HK-2 (cell line): ENCODE results near the gene TRPM4.

Experiments used
- DNase-seq: peaks from one replicate; pipeline ENCODE4 v3.0.0-alpha.2; 2018; ENCODE audit not compliant: unreplicated experiment

TRPM4 gene

DNA sequence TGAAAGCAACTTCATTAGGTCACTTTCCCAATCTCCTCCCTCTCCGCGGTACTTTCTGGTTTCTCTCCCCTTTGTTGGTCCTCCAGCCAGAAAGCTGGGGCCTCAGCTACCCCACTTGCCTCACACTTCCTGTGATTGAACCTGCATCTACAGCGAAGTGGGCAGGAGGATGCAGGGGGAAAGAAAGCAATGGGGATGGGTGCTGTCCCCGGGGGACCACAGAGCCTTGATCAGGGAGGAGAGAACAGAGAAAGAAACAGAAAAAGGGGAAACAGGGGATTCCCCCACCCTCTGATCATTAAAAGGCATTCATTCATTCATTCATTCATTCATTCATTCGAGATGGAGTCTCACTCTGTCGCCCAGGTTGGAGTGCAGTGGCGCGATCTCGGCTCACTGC, 74.2 kb downstream of the TRPM4 start:
- no peak for DNase-seq

DNA sequence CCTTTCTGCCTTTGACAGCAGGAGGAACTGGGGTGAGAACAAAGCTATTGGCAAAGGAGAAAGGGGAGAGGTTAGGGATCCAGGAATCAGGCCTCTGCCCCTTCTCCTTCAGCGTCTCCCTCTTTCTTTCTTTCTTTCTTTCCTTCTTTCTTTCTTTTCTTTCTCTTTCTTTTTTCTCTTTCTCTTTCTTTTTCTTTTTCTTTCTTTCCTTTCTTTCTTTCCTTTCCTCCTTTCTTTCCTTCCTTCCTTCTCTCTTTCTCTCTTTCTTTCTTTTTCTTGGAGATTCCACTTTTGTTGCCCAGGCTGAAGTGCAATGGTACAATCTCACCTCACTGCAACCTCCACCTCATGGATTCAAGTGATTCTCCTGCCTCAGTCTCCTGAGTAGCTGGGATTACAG, 75.6 kb downstream of the TRPM4 start:
- DNase-seq, result no peak

DNA sequence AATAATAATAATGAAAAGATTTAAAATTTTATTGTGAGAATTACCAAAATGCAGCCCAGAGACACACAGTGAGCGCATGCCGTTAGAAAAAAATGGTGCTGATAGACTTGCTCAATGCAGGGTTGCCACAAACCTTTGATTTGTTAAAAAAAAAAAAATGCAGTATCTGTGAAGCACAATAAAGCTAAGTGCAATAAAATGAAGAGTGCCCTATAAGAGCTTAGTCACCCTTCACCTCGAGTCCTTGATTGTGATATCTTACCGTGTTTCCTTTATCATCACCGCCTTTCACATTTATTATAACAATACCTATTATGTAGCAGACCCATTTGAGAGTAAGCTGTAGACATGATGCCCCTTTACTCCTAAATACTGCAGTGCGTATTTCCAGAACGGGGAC, 84.2 kb downstream of the TRPM4 start:
- no peak for DNase-seq

DNA sequence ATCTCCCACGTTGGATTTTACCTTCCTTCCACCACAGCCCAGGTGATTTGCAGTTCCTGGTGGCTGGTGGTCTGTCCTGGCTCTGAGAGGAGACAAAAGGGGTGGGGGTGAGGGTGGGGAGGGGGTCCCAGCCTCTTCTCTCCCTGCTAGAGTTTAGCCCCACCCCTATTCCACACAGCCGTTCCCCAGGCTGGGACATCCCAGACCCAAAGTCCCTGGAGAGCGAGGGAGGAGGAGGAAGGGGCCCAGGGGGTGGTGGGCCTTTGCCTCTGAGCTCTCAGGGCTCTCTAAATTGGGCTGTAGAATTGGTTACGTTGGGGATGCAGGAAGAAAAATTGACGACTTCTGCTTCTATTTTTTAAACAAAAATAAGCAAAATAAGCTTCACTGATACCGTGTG, 85.5 kb downstream of the TRPM4 start:
- DNase-seq, result no peak

DNA sequence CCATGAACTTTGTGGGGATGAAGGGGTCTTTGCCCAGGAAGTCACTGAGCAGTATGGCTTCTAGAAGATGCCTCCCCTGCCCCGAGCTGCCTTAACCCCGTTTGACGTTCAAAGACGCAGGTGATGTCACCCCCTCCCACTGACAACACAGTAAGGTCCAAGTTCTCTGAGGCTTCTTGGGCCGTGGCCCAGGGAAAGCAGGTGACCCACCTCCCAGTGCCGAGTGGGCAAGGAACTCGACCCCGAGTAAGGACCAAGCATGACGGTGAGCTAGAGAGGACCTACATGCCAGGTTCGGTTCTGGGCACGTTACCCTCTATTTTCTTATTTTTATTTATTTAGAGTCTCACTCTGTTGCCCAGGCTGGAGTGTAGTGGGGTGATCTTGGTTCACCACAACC, 86.1 kb downstream of the TRPM4 start:
- no peak for DNase-seq

DNA sequence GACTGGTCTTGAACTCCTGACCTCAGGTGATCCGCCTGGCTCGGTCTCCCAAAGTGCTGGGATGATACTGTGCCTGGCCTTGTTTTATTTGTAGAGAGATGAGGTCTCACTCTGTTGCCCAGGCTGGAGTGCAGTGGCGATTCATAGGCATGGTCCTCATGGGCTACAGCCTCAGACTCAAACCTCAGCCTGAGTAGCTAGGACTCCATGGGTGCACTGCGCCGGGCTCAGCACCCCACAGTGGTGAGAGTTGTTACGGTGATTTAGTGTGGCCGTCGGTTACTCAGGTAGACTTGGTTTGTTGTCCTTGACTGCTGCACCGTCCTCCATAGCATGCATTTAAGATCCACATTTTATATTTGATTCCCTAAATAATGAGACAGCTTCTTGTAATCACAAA, 86.7 kb downstream of the TRPM4 start:
- DNase-seq, result no peak

DNA sequence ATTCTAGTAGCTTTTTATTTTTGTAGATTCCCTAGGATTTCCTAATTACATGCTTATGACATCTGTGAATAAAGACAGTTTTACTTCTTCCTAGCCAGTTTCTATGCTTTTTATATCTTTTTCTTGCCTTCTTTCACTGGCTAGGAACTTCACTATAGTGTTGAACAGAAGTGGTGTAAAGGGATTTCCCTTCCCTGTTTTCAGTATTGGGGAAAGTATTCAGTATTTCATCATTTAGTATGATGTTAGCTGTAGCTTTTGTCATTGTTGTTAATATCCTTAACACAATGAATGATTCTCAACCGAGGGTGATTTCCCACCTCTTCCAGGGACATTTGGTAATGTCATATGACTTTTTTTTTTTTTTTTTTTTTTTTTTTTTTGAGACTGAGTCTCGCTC, 90.1 kb downstream of the TRPM4 start:
- no peak for DNase-seq

DNA sequence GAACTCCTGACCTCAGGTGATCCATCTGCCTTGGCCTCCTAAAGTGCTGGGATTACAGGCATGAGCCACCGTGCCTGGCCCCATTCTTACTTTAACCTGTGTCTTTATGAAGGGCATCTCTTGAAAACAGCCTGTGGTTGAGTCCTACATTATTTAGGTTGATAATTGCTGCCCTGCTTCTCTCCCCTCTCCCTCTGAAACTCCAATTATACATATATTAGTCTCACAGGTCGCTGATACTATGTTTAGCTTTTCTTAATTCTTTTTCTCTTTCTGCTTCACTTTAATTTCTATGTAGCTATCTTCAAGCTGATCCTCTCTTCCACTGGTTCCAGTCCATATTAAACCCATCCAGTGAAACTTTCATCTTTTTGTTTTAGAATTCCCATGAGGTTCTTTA, 92.3 kb downstream of the TRPM4 start:
- DNase-seq, result no peak

DNA sequence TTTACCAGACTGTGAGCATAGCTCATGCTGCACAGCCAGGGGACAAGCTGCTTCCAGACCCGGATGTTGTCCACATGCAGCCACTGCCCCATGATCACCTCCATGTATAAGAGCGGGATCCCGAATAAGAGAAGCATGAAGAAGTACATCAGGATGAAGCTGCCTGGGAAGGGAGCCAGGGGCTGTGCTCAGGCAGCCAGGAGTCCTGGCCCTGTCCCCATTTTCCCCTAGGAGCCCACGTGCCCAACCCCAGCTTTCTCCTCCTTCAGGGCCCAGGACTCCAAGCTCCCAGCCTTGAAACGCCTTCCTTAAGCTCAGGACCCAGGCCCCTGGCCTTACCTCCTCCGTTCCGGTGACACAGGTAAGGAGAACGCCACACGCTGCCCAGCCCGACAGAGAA, 98.1 kb downstream of the TRPM4 start:
- DNase-seq, result no peak

DNA sequence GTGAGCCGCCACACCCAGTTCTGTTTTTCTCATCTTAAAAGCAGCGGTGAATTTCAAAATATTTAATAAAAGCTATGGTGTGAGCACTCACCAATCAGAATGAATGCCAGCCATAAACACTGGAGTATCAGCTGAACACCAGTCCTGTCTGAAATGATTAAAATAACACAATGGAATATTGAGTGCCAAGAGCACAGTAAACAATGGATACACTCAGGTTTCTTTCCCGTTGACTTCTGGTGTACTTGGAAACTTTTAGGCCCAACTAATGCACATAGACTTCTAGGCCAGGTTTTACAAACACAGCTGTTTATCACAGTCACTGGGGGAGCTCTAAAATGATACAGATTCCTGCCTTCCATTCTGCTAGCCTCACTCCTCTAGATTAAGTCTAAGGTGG, 99.1 kb downstream of the TRPM4 start:
- DNase-seq, result no peak
